Stimulated activated CD4-positive, alpha-beta T cell treated with anti-CD3 and anti-CD28 coated beads, Interleukin-1b, Interleukin-23, amount 100 ng/mL, for 48 hours (primary cell): ENCODE results near the gene TEX14.
"Not testable (repeated sequence)": the region's sequence is repeated elsewhere in the genome, so short reads cannot be mapped to it uniquely, and the experiment has no call there.

ENCODE experiments used
- DNase-seq: peaks from one replicate; pipeline ENCODE4 v3.0.0-alpha.2; 2020

TEX14 gene

GRCh38 chr17:58690033-58690432 is 1.8 kb downstream of the TEX14 start:
- DNase-seq = not testable (repeated sequence)

GRCh38 chr17:58688521-58688920 is 3.3 kb downstream of the TEX14 start:
- DNase-seq = no peak

DNA sequence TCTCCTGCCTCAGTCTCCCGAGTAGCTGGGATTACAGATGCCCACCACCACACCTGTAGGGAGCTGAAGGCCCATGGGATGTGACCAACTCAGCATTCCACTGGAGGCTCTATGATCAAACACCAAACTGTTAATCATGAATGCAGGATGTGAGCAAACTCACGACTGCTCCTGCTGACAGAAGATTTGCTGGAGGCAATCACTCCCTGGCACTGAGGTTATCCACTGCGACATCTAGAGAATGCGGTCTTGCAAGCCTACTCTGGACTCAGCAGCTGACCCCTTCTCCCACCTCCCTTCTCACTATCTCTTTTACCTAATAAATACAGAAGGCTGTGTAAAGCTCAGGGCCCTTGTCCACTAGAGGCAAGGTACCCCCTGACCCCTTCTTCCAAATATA is 4.9 kb downstream of the TEX14 start:
- DNase-seq = no peak

DNA sequence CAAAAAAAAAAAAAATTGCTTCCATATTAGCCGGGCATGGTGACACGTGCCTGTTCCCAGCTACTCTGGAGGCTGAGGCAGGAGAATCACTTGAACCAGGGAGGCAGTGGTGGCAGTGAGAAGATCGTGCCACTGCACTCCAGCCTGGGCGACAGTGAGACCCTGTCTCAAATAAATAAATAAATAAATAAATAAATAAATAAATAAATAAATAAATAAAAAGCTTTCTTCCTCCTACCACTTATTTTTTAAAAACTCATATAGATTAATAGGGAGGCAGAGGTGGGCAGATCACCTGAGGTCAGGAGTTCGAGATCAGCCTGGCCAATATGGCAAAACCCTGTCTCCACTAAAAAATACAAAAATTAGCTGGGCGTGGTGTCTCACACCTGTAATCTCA is 7.4 kb downstream of the TEX14 start:
- not testable (repeated sequence) for DNase-seq

DNA sequence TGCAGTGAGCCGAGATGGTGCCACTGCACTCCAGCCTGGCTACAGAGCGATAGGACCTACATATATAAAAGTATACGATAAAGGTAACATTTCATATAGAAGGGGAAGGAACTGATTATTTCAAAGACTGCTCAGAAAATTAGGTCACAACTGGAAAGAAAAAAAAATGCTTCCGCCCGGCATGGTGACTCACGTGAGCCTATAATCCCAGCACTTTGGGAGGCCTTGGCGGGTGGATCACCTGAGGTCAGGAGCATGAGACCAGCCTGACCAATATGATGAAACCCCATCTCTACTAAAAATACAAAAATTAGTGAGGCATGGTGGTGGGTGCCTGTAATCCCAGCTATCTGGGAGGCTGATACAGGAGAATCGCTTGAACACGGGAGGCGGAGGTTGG is 7.8 kb downstream of the TEX14 start:
- no peak for DNase-seq

DNA sequence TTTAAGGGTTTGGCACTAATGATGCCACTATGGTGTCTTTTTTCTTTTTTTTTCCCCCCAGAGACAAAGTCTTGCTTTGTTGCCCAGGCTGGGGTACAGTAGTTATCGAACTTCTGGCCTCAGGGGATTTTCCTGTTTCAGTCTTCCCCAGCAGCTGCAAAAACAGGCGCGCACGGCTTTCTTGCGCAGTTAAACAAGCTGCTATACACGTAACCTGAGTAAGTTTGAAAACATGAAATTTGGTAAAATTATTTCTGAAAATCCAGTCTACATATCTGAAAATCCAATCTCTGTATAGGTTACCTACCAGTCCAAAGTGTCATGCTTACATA is 11.8 kb downstream of the TEX14 start:
- DNase-seq = no peak

GRCh38 chr17:58679263-58680037 is 12.4 kb downstream of the TEX14 start:
- DNase-seq = no peak

GRCh38 chr17:58678287-58678686 is 13.6 kb downstream of the TEX14 start:
- DNase-seq = not testable (repeated sequence)

GRCh38 chr17:58677194-58677880 is 14.5 kb downstream of the TEX14 start:
- no peak for DNase-seq

DNA sequence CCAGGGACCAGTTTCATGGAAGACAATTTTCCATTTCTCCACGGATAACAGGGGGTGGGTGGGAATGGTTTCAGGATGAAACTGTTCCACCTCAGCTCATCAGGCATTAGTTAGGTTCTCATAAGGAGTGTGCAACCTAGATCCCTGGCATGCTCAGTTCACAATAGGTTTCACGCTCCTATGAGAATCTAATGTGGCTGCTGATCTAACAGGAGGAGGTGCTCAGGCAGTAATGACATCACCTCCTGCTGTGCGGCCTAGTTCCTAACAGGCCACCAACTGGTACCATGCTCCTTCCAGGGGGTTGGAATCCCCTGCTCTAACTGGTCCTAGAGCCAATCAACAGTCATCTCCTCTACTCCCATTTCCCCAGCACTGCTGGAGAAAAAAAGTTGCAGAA is 19.9 kb downstream of the TEX14 start:
- no peak for DNase-seq

DNA sequence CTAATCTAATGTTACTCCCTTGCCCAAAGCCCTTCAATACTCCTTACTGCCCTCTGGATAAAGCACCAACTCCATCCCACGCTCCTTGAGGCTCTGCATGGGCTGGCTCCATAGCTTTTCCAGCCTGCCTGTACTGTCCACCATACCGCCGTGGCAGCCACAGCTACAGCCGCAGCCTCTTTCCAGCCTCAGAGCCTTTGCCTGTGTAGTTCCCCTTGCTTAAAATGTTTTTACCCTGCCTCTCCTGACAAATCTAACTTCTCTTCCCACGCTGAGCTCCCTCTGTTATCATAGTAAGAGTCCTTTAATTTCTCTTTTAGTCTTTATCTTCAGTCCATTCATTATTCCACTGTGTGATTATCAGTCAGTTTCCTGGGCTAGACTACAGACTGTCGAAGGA is 22.0 kb downstream of the TEX14 start:
- DNase-seq = no peak

DNA sequence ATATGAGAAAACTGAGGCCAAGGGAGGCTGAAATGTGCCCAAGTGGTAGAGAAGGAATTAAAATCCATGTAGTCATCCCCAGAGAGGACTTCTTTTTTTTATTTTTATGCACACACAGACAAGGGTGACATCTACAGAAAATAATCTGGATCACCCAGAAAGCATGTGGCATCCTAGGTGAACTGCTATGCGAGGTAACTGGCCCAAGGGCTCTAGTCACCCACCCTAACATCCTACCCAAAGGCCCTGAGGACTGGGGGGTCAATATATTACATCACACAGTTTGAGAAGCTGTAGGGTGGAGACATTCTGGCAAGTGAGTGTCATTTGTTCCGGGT is 23.3 kb downstream of the TEX14 start:
- no peak for DNase-seq

- no peak for DNase-seq
Measured at GRCh38 chr17:58667934-58668597, 23.8 kb downstream of the TEX14 start.

- DNase-seq = peak; percentile 39
Measured at GRCh38 chr17:58666858-58667267, 25.0 kb downstream of the TEX14 start.

DNA sequence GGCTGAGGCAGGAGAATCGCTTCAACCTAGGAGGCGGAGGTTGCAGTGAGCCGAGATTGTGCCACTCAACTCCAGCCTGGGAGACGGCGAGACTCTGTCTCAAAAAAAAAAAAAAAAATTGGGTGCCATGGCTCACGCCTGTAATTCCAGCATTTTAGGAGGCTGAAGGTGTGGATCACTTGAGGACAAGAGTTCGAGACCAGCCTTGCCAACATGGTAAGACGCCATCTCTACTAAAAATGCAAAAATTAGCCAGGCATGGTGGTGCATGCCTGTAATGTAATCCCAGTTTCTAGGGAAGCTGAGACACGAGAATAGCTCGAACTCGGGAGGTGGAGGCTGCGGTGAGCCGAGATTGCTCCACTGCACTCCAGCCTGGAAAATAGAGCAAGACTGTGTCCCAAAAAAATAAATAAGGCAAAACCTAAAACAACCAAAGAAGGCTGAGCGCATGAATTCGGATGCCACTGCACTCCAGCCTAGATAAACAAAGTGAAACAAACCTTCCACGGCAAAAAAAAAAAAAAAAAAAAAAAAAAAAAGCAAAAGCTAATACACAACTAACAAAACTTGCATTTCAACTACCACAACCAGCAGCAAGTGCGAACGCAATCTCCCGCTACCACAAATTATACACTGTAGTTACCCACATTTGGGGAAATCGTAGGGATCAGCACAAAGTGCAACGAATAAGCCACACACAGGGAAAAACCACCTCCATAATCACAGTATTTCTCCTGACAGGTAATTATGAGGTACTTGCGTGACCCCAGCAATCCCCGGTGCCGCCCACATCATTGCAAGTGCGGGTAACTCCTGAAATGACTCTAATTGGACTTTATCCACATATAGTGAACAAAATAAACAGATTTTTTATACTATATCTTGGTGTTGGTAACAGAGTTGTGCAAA is 25.6 kb downstream of the TEX14 start:
- DNase-seq = no peak

GRCh38 chr17:58664302-58664701 is 27.5 kb downstream of the TEX14 start:
- DNase-seq = no peak

GRCh38 chr17:58661499-58661898 is 30.3 kb downstream of the TEX14 start:
- DNase-seq = no peak

DNA sequence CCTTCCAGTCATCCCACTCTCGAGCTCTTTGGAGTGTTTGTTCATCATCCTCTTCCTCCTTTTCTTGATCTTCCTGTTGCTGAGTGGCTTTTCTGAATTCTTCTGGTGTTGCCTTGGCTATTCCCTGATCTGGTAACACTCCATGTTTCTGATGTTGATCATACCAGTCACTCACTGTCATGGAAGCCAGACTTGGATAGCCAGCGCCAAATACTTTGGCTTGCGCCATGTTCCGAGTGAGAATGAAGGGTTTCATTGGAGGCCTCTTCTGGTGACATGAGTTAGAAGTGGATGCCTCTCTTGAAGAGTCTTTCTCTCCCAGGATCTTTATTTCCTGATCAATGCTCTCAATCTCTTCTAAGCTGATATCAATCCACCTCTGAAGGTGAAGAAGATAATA is 31.2 kb downstream of the TEX14 start:
- DNase-seq = no peak

DNA sequence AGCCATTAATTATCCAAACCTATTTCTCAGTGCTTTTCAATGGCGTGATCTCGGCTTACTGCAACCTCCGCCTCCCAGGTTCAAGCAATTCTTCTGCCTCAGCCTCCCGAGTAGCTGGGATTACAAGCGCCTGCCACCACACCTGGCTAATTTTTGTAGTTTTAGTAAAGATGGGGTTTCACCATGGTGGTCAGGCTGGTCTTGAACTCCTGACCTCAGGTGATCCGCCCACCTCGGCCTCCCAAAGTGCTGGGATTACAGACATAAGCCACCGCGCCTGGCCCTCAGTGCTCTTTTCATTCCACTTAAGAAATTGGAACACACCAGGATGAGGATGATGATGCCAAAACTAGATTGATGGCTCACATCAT is 32.1 kb downstream of the TEX14 start:
- not testable (repeated sequence) for DNase-seq

GRCh38 chr17:58658804-58659713 is 32.8 kb downstream of the TEX14 start:
- DNase-seq = peak; percentile 85

- peak; percentile 31 for DNase-seq
Measured at GRCh38 chr17:58657962-58658803, 33.7 kb downstream of the TEX14 start.
